Liver (tissue), 9 donors: ENCODE measurements around the gene ASIC3. TPM values are rescaled to one million over a fixed set of nuclear protein-coding genes. Genes with fewer than 3 reads are reported as not detected.

ENCODE experiments used
- DNase-seq: peaks from one replicate; pipeline ENCODE4 v3.0.0-alpha.2; 2017; ENCODE audit warnings: low spot score
- H3K27ac ChIP-seq, 2 donors: one replicate each; pipeline ENCODE4 v1.7.0; 2013; ENCODE audit warnings: inconsistent platforms in 2 of 2, low read length in 2 of 2, control low read depth in 1 of 2, low read depth in 1 of 2, mild to moderate bottlenecking in 1 of 2
- H3K27me3 ChIP-seq, 4 donors: one replicate each; pipeline versions ENCODE4 v1.6.1 to v1.7.0; 2013; ENCODE audit warnings: low read length in 3 of 4, inconsistent platforms in 1 of 4, mild to moderate bottlenecking in 1 of 4, moderate library complexity in 1 of 4; ENCODE audit not compliant: control insufficient read depth in 4 of 4, insufficient read depth in 4 of 4
- H3K36me3 ChIP-seq, 4 donors: one replicate each; pipeline versions ENCODE4 v1.6.1 to v1.7.0; 2013; ENCODE audit warnings: low read length in 3 of 4, mild to moderate bottlenecking in 3 of 4, low read depth in 1 of 4, moderate library complexity in 1 of 4; ENCODE audit not compliant: control insufficient read depth in 4 of 4, insufficient read depth in 3 of 4
- H3K4me1 ChIP-seq, 4 donors: one replicate each; pipeline versions ENCODE4 v1.6.1 to v1.7.0; 2013; ENCODE audit warnings: low read length in 3 of 4, mild to moderate bottlenecking in 3 of 4, moderate library complexity in 1 of 4; ENCODE audit not compliant: control insufficient read depth in 4 of 4, insufficient read depth in 4 of 4
- H3K4me3 ChIP-seq, 3 donors: one replicate each; pipeline versions ENCODE4 v1.6.1 to v1.7.0; 2013; ENCODE audit warnings: low read length in 3 of 3, control low read depth in 1 of 3, low read depth in 1 of 3, mild to moderate bottlenecking in 1 of 3
- H3K9ac ChIP-seq, 2 donors: one replicate each; pipeline ENCODE4 v1.7.0; 2013; ENCODE audit warnings: low read length in 2 of 2, mild to moderate bottlenecking in 2 of 2, moderate library complexity in 2 of 2, control low read depth in 1 of 2, low read depth in 1 of 2
- H3K9me3 ChIP-seq, 4 donors: one replicate each; pipeline versions ENCODE4 v1.6.1 to v1.7.0; 2013; ENCODE audit warnings: low read length in 3 of 4; ENCODE audit not compliant: control insufficient read depth in 4 of 4
- EGR1 ChIP-seq, 2 donors: IDR thresholded peaks; 2 replicates each; pipeline ENCODE4 v1.6.1; 2016 to 2018; ENCODE audit warnings: antibody characterized with exemption in 2 of 2, low read depth in 2 of 2
- FOXA1 ChIP-seq: IDR thresholded peaks from 2 replicates; pipeline ENCODE4 v1.6.1; 2016; ENCODE audit warnings: antibody characterized with exemption
- FOXA2 ChIP-seq: IDR thresholded peaks from 2 replicates; pipeline ENCODE4 v1.6.1; 2016; ENCODE audit warnings: antibody characterized with exemption
- GABPA ChIP-seq, 2 donors: IDR thresholded peaks in 1 of 2; conservative IDR thresholded peaks in 1 of 2; 2 replicates each; pipeline ENCODE4 v1.6.1; 2016; ENCODE audit warnings: antibody characterized with exemption in 2 of 2, mild to moderate bottlenecking in 1 of 2, moderate library complexity in 1 of 2
- HNF4G ChIP-seq: IDR thresholded peaks from 2 replicates; pipeline ENCODE4 v1.6.1; 2016; ENCODE audit warnings: antibody characterized with exemption
- JUND ChIP-seq, 2 donors: IDR thresholded peaks; 2 replicates each; pipeline ENCODE4 v1.6.1; 2016; ENCODE audit warnings: antibody characterized with exemption in 2 of 2
- NR2F2 ChIP-seq: IDR thresholded peaks from 2 replicates; pipeline ENCODE4 v1.6.1; 2016; ENCODE audit warnings: antibody characterized with exemption
- RAD21 ChIP-seq, 2 donors: IDR thresholded peaks; 2 replicates each; pipeline ENCODE4 v1.6.1; 2016; ENCODE audit warnings: antibody characterized with exemption in 2 of 2, mild to moderate bottlenecking in 2 of 2
- RXRA ChIP-seq, 2 donors: IDR thresholded peaks; 2 replicates each; pipeline ENCODE4 v1.6.1; 2017 to 2018; ENCODE audit warnings: antibody characterized with exemption in 2 of 2, mild to moderate bottlenecking in 1 of 2
- TAF1 ChIP-seq: conservative IDR thresholded peaks from 2 replicates; pipeline ENCODE4 v1.6.1; 2016; ENCODE audit warnings: antibody characterized with exemption, mild to moderate bottlenecking
- WGBS: extraction: QIAGEN DNeasy Blood & Tissue Kit; methylation state at CpG from one replicate; pipeline ENCODE4 v1.1.7; 2013; 5-methylcytosine and 5-hydroxymethylcytosine counted together
- polyA plus RNA-seq, 2 donors: library from polyadenylated mRNA; stranded (reverse) in 1 of 2; unstranded in 1 of 2; fragments of 200-250 nt in 1 of 2; fragments of >200 nt in 1 of 2; fragmentation: Nextera tagmentation in 1 of 2; extraction: Ambion mirVana in 1 of 2; gene quantifications; one replicate each; pipeline versions ENCODE4 v1.2.1 to v1.2.3, GENCODE V29; 2013 to 2015
- total RNA-seq, 2 donors: library from RNA; depleted of rRNA; stranded (reverse); fragments of >200 nt; gene quantifications; one replicate each; pipeline ENCODE4 v1.2.3, GENCODE V29; 2014
- TF ChIP-seq, protein P1 (sequence below): fragments of 150-350 bp; IDR thresholded peaks from 2 replicates; pipeline ENCODE4 v1.5.1; 2017; ENCODE audit warnings: improper control_type of control experiment, low read depth, low read length; ENCODE audit not compliant: missing input control
- TF ChIP-seq, protein P2 (sequence below): IDR thresholded peaks from 2 replicates; pipeline ENCODE4 v1.6.1; 2016; ENCODE audit warnings: antibody characterized with exemption
- TF ChIP-seq, protein P3 (sequence below): IDR thresholded peaks from 2 replicates; pipeline ENCODE4 v1.6.1; 2016; ENCODE audit warnings: antibody characterized with exemption
- TF ChIP-seq, protein P4 (sequence below): IDR thresholded peaks from 2 replicates; pipeline ENCODE4 v1.6.1; 2016; ENCODE audit warnings: antibody characterized with exemption, mild to moderate bottlenecking
- donor health status: healthy.
- donor health status: healthy.
- donor health status: healthy.
- donor health status: healthy.
- donor health status: healthy.

ASIC3 gene
- total and polyA plus RNA-seq, 4 donors, result 0.05 to 1.0 (median 0.39) TPM

DNA sequence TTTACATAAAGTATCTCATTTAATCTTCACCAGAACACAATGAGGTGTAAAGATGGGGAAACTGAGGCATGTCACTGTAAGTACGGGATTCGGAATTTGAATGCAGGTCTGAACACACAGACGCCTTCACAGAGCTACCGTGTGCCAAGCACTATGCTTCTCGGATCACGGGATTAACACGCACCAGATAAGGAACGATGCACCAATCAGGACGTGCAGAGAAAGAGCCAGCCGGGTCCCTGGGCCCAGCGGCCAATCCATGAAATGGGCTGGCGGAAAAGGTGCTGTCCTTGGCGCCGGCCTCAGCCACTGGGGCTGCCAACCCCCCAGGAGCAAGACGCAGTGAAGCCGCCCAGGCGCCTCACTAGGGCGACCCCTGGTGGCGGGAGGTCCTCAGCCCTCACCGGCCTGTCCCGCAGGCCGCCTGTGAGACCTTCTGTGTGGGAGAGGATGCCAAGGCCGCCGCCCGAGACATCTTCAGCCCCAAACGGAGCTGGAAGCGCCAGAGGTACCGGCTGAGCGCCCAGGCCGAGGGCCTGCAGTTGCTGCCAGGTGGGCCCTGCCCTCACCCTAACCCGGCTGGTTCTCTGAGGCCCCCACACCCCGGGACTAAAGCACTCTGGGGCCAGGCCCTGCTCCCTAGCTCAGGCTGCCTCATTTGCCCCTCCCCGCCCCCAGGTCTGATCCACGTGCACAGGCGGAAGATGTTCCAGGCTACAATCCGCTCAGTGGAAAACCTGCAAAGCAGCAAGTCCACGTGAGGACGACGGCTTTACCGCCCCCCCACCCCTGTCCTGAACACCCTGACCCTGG, 39.6 kb upstream of the ASIC3 start:
- peak overlapping the region in 1 of 3 donors; percentile 8 for H3K4me3 ChIP-seq
- H3K4me1 ChIP-seq, result peaks cover 2 to 29% (median 8%) of the 10 kb centered on the region in 4 donors
- no peaks in the 10 kb centered on the region for H3K9me3 ChIP-seq
- peak; percentile 84 for DNase-seq
- WGBS, result 47% methylated on average over 40 of the region's 40 CpGs
- TF ChIP-seq EGR1 (IDR thresholded peaks at IDR 0.05; ENCODE audit: low read depth in 2 of 2), result no peak
- TF ChIP-seq JUND (IDR thresholded peaks at IDR 0.05), result no peak
- TF ChIP-seq FOXA2, result no peak
- TF ChIP-seq RAD21 (IDR thresholded peaks at IDR 0.05), result peak; percentile 27 to 69
- TF ChIP-seq NR2F2, result no peak
- TF ChIP-seq, protein P1, sequence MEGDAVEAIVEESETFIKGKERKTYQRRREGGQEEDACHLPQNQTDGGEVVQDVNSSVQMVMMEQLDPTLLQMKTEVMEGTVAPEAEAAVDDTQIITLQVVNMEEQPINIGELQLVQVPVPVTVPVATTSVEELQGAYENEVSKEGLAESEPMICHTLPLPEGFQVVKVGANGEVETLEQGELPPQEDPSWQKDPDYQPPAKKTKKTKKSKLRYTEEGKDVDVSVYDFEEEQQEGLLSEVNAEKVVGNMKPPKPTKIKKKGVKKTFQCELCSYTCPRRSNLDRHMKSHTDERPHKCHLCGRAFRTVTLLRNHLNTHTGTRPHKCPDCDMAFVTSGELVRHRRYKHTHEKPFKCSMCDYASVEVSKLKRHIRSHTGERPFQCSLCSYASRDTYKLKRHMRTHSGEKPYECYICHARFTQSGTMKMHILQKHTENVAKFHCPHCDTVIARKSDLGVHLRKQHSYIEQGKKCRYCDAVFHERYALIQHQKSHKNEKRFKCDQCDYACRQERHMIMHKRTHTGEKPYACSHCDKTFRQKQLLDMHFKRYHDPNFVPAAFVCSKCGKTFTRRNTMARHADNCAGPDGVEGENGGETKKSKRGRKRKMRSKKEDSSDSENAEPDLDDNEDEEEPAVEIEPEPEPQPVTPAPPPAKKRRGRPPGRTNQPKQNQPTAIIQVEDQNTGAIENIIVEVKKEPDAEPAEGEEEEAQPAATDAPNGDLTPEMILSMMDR, result peak; percentile 48
- TF ChIP-seq, protein P2, sequence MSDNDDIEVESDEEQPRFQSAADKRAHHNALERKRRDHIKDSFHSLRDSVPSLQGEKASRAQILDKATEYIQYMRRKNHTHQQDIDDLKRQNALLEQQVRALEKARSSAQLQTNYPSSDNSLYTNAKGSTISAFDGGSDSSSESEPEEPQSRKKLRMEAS, result no peak
- TF ChIP-seq, protein P3, sequence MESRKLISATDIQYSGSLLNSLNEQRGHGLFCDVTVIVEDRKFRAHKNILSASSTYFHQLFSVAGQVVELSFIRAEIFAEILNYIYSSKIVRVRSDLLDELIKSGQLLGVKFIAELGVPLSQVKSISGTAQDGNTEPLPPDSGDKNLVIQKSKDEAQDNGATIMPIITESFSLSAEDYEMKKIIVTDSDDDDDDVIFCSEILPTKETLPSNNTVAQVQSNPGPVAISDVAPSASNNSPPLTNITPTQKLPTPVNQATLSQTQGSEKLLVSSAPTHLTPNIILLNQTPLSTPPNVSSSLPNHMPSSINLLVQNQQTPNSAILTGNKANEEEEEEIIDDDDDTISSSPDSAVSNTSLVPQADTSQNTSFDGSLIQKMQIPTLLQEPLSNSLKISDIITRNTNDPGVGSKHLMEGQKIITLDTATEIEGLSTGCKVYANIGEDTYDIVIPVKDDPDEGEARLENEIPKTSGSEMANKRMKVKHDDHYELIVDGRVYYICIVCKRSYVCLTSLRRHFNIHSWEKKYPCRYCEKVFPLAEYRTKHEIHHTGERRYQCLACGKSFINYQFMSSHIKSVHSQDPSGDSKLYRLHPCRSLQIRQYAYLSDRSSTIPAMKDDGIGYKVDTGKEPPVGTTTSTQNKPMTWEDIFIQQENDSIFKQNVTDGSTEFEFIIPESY, result no peak
- no peak for TF ChIP-seq RXRA (IDR thresholded peaks at IDR 0.05)
- TF ChIP-seq TAF1, result no peak
- TF ChIP-seq HNF4G, result no peak
- TF ChIP-seq, protein P4, sequence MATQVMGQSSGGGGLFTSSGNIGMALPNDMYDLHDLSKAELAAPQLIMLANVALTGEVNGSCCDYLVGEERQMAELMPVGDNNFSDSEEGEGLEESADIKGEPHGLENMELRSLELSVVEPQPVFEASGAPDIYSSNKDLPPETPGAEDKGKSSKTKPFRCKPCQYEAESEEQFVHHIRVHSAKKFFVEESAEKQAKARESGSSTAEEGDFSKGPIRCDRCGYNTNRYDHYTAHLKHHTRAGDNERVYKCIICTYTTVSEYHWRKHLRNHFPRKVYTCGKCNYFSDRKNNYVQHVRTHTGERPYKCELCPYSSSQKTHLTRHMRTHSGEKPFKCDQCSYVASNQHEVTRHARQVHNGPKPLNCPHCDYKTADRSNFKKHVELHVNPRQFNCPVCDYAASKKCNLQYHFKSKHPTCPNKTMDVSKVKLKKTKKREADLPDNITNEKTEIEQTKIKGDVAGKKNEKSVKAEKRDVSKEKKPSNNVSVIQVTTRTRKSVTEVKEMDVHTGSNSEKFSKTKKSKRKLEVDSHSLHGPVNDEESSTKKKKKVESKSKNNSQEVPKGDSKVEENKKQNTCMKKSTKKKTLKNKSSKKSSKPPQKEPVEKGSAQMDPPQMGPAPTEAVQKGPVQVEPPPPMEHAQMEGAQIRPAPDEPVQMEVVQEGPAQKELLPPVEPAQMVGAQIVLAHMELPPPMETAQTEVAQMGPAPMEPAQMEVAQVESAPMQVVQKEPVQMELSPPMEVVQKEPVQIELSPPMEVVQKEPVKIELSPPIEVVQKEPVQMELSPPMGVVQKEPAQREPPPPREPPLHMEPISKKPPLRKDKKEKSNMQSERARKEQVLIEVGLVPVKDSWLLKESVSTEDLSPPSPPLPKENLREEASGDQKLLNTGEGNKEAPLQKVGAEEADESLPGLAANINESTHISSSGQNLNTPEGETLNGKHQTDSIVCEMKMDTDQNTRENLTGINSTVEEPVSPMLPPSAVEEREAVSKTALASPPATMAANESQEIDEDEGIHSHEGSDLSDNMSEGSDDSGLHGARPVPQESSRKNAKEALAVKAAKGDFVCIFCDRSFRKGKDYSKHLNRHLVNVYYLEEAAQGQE, result no peak
- no peak for TF ChIP-seq FOXA1
- peaks cover 0 to 4% (median 0%) of the 10 kb centered on the region in 4 donors for H3K27me3 ChIP-seq
- H3K27ac ChIP-seq, result peak overlapping the region; percentile 14 to 66
- H3K9ac ChIP-seq, result no peak overlapping the region
- no peaks in the 10 kb centered on the region for H3K36me3 ChIP-seq

DNA sequence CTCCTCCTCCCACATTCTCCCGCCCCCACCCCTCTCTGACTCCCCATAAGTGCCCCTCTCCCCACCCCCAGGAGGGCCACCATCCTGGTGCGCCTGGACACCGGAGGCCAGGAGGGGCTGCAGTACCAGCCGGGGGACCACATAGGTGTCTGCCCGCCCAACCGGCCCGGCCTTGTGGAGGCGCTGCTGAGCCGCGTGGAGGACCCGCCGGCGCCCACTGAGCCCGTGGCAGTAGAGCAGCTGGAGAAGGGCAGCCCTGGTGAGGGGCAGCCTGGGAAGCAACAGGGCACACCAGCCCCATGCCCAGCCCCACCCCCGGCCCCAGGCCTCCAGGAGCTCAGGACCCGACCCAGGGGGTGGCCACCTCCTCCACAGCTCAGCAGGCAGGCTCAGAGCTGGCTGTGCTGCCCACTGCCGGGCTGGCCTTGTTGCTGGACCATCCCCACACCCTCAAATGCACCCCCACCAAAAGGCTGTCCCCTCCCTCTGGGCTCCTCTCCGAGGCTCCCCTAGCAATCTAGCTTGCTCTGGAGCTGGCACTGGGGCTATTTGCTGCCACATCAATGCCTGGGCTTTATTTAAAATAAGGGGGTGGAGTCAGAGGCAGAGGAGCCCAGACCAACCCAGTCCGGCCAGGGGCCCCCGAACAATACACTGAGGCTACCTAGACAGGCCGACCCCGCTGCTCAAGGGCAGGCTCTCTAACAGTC, 38.8 kb upstream of the ASIC3 start:
- Histone ChIP-seq H3K4me3 (no peak overlapping the region), H3K9me3 (no peaks in the 10 kb centered on the region), H3K27ac (no peak overlapping the region), H3K36me3 (no peaks in the 10 kb centered on the region), H3K27me3 (peaks cover 0 to 4% (median 0%) of the 10 kb centered on the region in 4 donors), H3K4me1 (peaks cover 2 to 32% (median 10%) of the 10 kb centered on the region in 4 donors), H3K9ac (no peak overlapping the region)
- TF ChIP-seq, protein P4, result no peak
- TF ChIP-seq GABPA (IDR thresholded peaks at IDR 0.05 in 1 of 2, conservative IDR thresholded peaks at IDR 0.05 in 1 of 2), result no peak
- WGBS, result 71% methylated on average over 22 of the region's 22 CpGs
- no peak for DNase-seq
